Esophagus squamous epithelium (tissue), 5 donors: Measurements from ENCODE around the gene CELSR3. TPM values are rescaled to one million over a fixed set of nuclear protein-coding genes. Genes with fewer than 3 reads are reported as not detected.

Source experiments
- DNase-seq: peaks from one replicate; lab custom pipeline; 2025; lab: John Stamatoyannopoulos, UW
- H3K27ac ChIP-seq, 4 donors: fragments of 200-600 bp; sonication (generic); one replicate each; pipeline ENCODE4 v1.5.1; 2016 to 2019; ENCODE audit warnings: mild to moderate bottlenecking in 1 of 4
- H3K27me3 ChIP-seq, 4 donors: fragments of 200-600 bp; sonication (generic); 1 replicate in 3 of 4; 2 replicates in 1 of 4; pipeline versions ENCODE4 v1.5.1 to v1.6.0; 2017 to 2021; ENCODE audit warnings: antibody characterized with exemption in 1 of 4
- H3K36me3 ChIP-seq, 3 donors: fragments of 200-600 bp; sonication (generic); one replicate each; pipeline ENCODE4 v1.5.1; 2016 to 2019
- H3K4me1 ChIP-seq, 3 donors: fragments of 200-600 bp; sonication (generic); one replicate each; pipeline ENCODE4 v1.5.1; 2017 to 2019
- H3K4me3 ChIP-seq, 4 donors: fragments of 200-600 bp; sonication (generic); 1 replicate in 3 of 4; 2 replicates in 1 of 4; pipeline ENCODE4 v1.5.1; 2016 to 2019; ENCODE audit warnings: mild to moderate bottlenecking in 2 of 4, moderate library complexity in 1 of 4
- H3K9me3 ChIP-seq, 3 donors: fragments of 200-600 bp; sonication (generic); one replicate each; pipeline ENCODE4 v1.5.1; 2016 to 2019
- POLR2A ChIP-seq, 4 donors: fragments of 450-650 bp; IDR thresholded peaks; one replicate each; pipeline ENCODE4 v1.6.1; 2017; ENCODE audit warnings: antibody characterized with exemption in 4 of 4, mild to moderate bottlenecking in 4 of 4, moderate library complexity in 3 of 4
- WGBS, 2 donors: methylation state at CpG; one replicate each; pipeline ENCODE4 v1.1.5; 2018; 5-methylcytosine and 5-hydroxymethylcytosine counted together
- intact Hi-C: fragments of 100-400 bp; cut with DNase I; formaldehyde crosslinking; loops from one replicate; pipeline ENCODE4 v1.15.0; 2022
- total RNA-seq, 4 donors: library from RNA; depleted of rRNA; stranded (reverse); fragments of >200 nt; gene quantifications; one replicate each; pipeline ENCODE4 v1.1.0, GENCODE V29; 2016
- TF ChIP-seq, protein P1 (sequence below), 6 experiments: fragments of 450-650 bp in 4 of 6; fragments of 200-600 bp in 2 of 6; sonication (generic) in 2 of 6; IDR thresholded peaks; one replicate each; pipeline ENCODE4 v1.5.1; 2016 to 2019; ENCODE audit warnings: antibody characterized with exemption in 6 of 6, mild to moderate bottlenecking in 4 of 6, moderate library complexity in 4 of 6
- donor health status: DM: yes; HTN: yes; CAD: no.

CELSR3 gene
- total RNA-seq, 4 donors from 2014 or later, result 0.31 to 0.76 (median 0.45) TPM

DNA sequence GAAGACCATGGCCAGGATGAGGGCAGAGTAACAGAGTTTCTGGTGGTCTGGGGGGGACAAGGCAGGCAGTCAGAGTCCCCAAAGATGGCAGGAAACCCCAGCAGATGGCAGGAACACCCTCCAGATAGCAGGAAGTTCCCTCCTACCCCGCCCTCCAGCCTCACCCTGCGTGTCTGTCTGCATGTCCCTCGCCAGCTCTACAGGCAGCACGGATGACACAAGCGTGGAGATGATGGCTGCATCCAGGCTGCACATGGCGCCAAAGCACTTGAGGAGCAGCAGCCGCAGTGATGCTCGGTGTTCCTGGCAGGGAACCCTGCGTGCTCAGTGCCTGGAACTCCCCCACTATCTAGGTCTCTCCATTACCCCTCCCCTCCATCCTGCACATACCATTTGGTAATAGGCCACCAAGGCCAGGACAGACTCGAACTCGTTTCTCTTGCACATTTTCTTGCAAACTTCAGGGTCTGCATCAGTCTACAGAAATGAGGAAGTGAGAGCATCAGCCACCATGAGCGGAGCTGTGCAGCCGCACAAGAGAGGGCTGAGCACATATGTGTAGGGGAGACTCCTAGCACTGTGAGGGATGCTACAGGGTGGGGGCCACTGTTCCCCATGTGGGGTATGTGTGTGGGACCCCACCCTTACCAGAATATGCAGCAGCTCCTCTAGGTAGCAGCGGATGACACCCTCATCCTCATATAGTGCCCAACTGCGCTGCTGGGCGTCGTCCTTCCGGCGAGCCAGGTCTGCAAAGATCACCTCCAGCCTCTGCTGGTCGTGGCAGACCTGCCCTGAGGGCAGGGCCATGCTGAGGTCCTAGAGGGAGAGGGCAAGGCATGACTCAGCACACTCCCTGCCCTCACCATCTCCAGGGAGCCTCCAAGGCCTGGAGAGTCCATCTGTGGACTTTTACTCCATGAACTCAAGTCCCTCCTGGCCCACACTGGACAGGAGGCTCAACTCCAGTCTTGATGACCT is 17.0 kb upstream of the CELSR3 start:
- H3K27ac ChIP-seq, result no peak overlapping the region
- TF ChIP-seq, protein P1, sequence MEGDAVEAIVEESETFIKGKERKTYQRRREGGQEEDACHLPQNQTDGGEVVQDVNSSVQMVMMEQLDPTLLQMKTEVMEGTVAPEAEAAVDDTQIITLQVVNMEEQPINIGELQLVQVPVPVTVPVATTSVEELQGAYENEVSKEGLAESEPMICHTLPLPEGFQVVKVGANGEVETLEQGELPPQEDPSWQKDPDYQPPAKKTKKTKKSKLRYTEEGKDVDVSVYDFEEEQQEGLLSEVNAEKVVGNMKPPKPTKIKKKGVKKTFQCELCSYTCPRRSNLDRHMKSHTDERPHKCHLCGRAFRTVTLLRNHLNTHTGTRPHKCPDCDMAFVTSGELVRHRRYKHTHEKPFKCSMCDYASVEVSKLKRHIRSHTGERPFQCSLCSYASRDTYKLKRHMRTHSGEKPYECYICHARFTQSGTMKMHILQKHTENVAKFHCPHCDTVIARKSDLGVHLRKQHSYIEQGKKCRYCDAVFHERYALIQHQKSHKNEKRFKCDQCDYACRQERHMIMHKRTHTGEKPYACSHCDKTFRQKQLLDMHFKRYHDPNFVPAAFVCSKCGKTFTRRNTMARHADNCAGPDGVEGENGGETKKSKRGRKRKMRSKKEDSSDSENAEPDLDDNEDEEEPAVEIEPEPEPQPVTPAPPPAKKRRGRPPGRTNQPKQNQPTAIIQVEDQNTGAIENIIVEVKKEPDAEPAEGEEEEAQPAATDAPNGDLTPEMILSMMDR (IDR thresholded peaks at IDR 0.05), result no peak
- TF ChIP-seq POLR2A (IDR thresholded peaks at IDR 0.05), result no peak
- peaks cover 15 to 18% (median 16%) of the 10 kb centered on the region in 3 donors for H3K4me1 ChIP-seq
- DNase-seq, result no peak
- 87 to 90% methylated on average over 14 to 19 of the region's 20 CpGs for WGBS, 2 donors
- H3K27me3 ChIP-seq, result no peaks in the 10 kb centered on the region
- H3K4me3 ChIP-seq, result no peak overlapping the region
- no peaks in the 10 kb centered on the region for H3K9me3 ChIP-seq
- intact Hi-C loops, result no loop called here
- H3K36me3 ChIP-seq, result peaks cover 0 to 75% (median 29%) of the 10 kb centered on the region in 3 donors

DNA sequence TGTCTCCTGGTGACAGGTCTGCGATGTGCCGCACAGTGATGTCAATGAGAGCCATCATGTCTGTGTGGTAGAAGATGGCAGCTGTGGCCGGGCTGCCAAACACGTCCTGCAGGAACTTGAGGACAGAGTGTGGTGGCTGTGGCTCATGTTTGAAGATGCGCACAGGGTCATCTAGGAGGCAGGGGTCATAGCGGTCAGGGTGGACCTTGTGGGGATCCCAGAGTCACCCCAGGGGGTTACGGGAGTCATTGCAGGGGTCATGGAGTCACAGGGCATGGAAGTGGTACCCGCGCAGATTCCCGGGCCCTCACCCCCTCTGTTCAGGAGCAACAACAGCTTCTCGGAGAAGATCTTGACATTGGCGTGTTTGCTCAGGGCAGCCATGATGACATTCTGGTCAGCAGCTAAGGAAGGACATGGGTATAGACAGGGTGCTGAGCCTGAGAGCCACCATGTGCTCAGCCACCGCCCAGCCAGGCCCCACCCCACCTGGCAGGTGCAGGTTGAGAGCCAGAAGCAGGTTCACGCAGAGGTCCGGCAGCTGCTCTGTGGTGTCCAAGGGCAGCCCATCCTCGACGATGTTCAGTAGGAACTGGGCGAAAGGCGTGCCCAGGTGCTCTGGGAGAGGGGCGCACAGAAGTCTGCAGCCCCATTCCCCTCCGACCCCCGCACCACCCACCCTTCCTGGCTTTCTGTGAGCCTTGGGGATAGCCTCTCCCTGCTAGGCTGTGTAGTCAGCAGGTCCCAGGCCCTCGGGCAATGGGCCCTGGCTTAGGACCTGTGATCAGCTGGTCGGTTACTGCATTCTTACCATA is 16.1 kb upstream of the CELSR3 start:
- H3K4me1 ChIP-seq, result peaks cover 7 to 9% (median 7%) of the 10 kb centered on the region in 3 donors
- no peaks in the 10 kb centered on the region for H3K9me3 ChIP-seq
- H3K36me3 ChIP-seq, result peaks cover 0 to 75% (median 29%) of the 10 kb centered on the region in 3 donors
- DNase-seq, result no peak
- 99 to 100% methylated on average over 6 to 11 of the region's 24 CpGs for WGBS, 2 donors
- no peak overlapping the region for H3K27ac ChIP-seq
- intact Hi-C loops, result no loop called here
- no peak overlapping the region for H3K4me3 ChIP-seq
- no peaks in the 10 kb centered on the region for H3K27me3 ChIP-seq
- TF ChIP-seq POLR2A (IDR thresholded peaks at IDR 0.05), result no peak
- TF ChIP-seq, protein P1 (IDR thresholded peaks at IDR 0.05), result no peak

DNA sequence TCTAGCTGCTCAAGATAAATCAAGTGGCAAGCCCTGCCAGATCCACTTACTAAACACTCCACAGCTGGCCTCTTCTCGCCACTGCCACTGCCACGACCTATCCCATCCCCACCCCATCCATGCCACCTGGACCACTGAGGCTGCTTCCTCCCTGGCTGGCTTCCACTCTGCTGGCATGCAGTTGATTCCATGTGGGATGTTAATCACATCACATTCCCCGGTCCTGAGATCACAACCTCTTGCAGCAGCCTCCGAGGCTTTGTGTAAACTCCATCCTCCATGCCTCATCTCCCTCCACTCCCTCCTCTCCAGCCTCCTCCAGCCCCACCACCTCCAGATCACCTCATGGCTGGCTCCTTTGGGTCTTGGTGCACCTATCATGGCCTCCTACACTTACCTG is 15.4 kb upstream of the CELSR3 start:
- Histone ChIP-seq H3K4me3 (no peak overlapping the region), H3K9me3 (no peaks in the 10 kb centered on the region), H3K36me3 (peaks cover 0 to 75% (median 29%) of the 10 kb centered on the region in 3 donors), H3K4me1 (peaks cover 0 to 1% (median under 1%) of the 10 kb centered on the region in 3 donors), H3K27ac (no peak overlapping the region), H3K27me3 (no peaks in the 10 kb centered on the region)
- TF ChIP-seq POLR2A (IDR thresholded peaks at IDR 0.05), result no peak
- TF ChIP-seq, protein P1 (IDR thresholded peaks at IDR 0.05), result no peak
- intact Hi-C loops, result no loop called here
- 74% methylated on average over 4 of the region's 4 CpGs for WGBS, 2 donors
- no peak for DNase-seq

DNA sequence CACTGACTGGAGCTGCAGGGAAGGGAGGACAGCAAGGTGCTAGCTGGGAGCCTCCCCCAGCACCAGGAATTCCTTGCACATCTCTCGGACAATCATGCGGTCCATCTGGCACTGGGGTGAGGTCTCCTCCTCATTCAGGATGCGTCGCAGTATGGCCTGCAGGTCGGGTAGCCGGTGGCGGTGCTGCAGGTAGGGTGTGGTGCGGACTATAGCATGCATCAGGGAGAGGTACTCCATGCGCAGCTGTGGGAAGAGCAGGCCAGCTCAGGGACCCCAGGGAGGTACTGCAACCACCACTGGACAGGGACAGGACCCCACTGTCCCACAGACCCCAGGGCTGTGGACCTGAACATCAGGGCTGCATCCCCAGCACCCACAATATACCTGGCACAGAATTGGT is 11.8 kb upstream of the CELSR3 start:
- Histone ChIP-seq H3K36me3 (peaks cover 0 to 40% (median 7%) of the 10 kb centered on the region in 3 donors), H3K4me1 (no peaks in the 10 kb centered on the region), H3K27ac (no peak overlapping the region), H3K27me3 (no peaks in the 10 kb centered on the region), H3K9me3 (no peaks in the 10 kb centered on the region), H3K4me3 (no peak overlapping the region)
- 90% methylated on average over 6 of the region's 9 CpGs; no CpG with 5 or more reads in 1 of the 2 donors for WGBS, 2 donors
- intact Hi-C loops, result no loop called here
- no peak for DNase-seq
- TF ChIP-seq POLR2A (IDR thresholded peaks at IDR 0.05), result no peak
- TF ChIP-seq, protein P1 (IDR thresholded peaks at IDR 0.05), result no peak
